ENCODE measurements around the gene ZSCAN9.

The ZSCAN9 gene

DNA sequence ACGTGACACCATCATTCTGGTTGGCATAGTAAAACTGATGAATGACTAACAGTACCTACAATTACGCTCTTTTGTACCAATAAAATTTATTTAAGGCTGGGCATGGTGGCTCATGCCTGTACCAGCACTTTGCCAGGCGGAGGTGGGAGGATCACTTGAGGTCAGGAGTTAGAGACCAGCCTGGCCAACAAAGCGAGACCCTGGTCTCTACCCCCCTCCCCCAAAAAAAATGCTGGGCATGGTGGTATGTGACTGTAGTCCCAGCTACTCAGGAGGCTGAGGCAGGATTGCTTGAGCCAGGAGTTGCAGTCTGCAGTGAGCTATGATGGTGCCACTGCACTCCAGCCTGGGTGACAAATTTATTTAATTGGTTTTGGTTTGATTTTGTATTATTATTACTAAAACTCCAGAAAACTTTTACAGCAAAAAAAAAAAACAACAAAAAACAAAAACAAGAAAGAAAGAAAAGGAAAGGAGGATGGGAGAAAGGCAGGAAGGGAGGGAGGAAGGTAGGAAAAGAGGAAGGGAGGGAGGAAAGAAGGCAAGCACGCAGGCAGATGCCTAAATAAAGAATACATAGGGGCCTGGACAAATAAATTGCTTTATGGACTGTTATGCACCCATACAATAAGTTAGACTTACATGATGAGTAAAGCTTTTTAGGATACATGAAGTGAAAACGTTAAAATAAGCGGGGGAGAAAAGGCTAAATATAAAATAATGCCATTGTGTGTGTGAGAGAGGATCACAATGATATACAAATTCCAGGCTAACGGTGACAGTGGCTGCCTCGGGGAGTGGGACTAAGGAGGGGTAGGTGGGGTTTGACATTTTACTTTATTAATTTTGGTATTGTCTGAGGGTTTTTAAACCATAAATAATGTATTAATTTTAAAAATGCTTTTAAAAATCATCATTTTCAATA lies 682 bp upstream of the ZSCAN9 start:
- H3K36me3 ChIP-seq (ENCODE audit: control insufficient read depth, insufficient read depth, low read length, severe bottlenecking): peaks cover 24% of the 10 kb centered on the region
- no peaks in the 10 kb centered on the region for H3K9me3 ChIP-seq (ENCODE audit: control insufficient read depth, low read length)
- peak overlapping the region; percentile 89 for H3K9ac ChIP-seq (ENCODE audit: low read length)
- H3K4me1 ChIP-seq (ENCODE audit: control insufficient read depth, insufficient read depth, low read length): peaks cover 15% of the 10 kb centered on the region
- H3K4me3 ChIP-seq (ENCODE audit: low read length): peak overlapping the region; percentile 94
- peaks cover 4% of the 10 kb centered on the region for H3K27me3 ChIP-seq (replicated peaks; ENCODE audit: control insufficient read depth, insufficient read depth, low read length)
- peak; percentile 14 for DNase-seq (ENCODE audit: low read depth)

DNA sequence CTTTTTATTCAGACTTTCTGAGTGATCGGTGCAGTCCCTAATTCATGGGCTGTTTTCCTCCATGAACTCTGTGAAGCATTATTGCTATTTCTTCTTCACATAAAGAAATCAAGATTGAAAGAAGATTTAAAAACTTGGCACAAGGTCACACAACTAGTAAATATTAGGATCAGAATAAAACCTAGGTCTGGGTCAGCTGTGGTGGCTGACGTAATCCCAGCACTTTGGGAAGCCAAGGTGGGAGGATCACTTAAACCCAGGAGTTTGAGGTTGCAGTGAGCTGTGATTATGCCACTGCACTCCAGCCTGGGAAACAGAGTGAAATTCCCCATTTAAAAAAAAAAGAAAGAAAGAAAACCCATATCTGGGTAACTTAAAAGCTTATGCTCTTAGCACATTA lies 1.4 kb downstream of the ZSCAN9 start:
- Histone ChIP-seq H3K9ac (ENCODE audit: low read length) (peak overlapping the region; percentile 89), H3K4me3 (ENCODE audit: low read length) (no peak overlapping the region), H3K4me1 (ENCODE audit: control insufficient read depth, insufficient read depth, low read length) (peaks cover 15% of the 10 kb centered on the region), H3K9me3 (ENCODE audit: control insufficient read depth, low read length) (no peaks in the 10 kb centered on the region), H3K36me3 (ENCODE audit: control insufficient read depth, insufficient read depth, low read length, severe bottlenecking) (peaks cover 37% of the 10 kb centered on the region), H3K27me3 (replicated peaks; ENCODE audit: control insufficient read depth, insufficient read depth, low read length) (peaks cover 4% of the 10 kb centered on the region)
- DNase-seq (ENCODE audit: low read depth): no peak

DNA sequence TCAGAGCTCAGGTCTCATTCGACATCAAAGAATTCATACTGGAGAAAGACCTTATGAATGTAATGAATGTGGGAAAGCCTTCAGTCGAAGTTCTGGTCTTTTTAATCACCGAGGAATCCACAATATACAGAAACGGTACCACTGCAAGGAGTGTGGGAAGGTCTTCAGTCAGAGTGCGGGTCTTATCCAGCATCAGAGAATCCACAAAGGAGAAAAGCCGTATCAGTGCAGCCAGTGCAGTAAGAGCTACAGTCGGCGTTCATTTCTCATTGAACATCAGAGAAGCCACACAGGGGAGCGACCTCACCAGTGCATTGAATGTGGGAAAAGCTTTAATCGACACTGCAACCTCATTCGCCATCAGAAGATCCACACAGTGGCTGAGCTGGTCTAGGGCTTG lies 7.7 kb downstream of the ZSCAN9 start:
- Histone ChIP-seq H3K9me3 (ENCODE audit: control insufficient read depth, low read length) (peaks cover 7% of the 10 kb centered on the region), H3K4me3 (ENCODE audit: low read length) (no peak overlapping the region), H3K9ac (ENCODE audit: low read length) (no peak overlapping the region), H3K27me3 (replicated peaks; ENCODE audit: control insufficient read depth, insufficient read depth, low read length) (no peaks in the 10 kb centered on the region), H3K36me3 (ENCODE audit: control insufficient read depth, insufficient read depth, low read length, severe bottlenecking) (peaks cover 54% of the 10 kb centered on the region), H3K4me1 (ENCODE audit: control insufficient read depth, insufficient read depth, low read length) (no peaks in the 10 kb centered on the region)
- DNase-seq (ENCODE audit: low read depth): no peak

DNA sequence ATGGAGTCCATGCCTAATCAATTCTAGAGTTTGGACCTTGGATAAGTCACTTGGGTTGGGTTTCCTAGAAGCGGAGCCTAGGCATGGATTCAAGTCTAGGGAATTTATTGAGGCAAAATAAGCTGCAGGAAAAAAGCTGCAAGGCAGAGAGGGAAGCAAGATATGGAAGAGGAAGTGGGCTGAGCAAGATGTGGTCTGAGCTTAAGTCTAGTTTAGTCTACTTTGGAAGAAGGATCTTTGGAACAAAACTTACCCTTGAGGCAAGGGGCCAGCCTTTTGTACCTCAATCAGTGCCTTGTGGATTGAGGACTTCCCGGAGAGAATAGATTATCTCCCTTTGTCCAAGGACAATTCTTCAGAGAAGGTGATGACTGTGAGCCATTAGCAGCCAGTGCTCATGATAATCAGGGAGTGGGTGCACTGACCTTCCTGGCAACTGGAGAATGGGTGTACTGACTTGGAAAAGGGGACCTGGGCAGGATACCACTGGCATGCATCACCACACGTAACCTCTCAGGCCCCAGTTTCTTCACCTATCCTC lies 10.9 kb downstream of the ZSCAN9 start:
- DNase-seq (ENCODE audit: low read depth): no peak
- no peak overlapping the region for H3K4me3 ChIP-seq (ENCODE audit: low read length)
- H3K9ac ChIP-seq (ENCODE audit: low read length): no peak overlapping the region

DNA sequence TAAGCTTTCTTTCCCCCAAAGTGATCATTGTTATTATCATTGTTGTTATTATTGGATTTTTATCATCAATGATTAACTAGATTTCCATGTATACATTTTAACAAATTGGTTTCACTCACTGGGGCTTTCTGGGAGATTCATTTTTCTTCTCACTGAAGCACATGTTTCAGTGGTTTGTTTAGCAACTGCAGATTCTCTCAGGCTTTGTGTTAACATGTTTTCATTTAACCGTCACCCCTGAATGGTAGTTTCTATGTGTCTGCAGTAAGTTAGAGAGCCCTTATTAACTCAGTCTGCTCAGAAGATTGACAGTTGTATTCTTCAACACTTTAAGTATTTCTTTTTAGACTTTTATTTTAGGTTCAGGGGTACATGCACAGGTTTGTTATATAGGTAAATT lies 14.6 kb downstream of the ZSCAN9 start:
- no peak overlapping the region for H3K9ac ChIP-seq (ENCODE audit: low read length)
- H3K27me3 ChIP-seq (replicated peaks; ENCODE audit: control insufficient read depth, insufficient read depth, low read length): no peaks in the 10 kb centered on the region
- no peak overlapping the region for H3K4me3 ChIP-seq (ENCODE audit: low read length)
- peaks cover 12% of the 10 kb centered on the region for H3K36me3 ChIP-seq (ENCODE audit: control insufficient read depth, insufficient read depth, low read length, severe bottlenecking)
- no peaks in the 10 kb centered on the region for H3K9me3 ChIP-seq (ENCODE audit: control insufficient read depth, low read length)
- H3K4me1 ChIP-seq (ENCODE audit: control insufficient read depth, insufficient read depth, low read length): no peaks in the 10 kb centered on the region
- no peak for DNase-seq (ENCODE audit: low read depth)

More for the DNA sequence above, 10.9 kb downstream of the ZSCAN9 start:
- Histone ChIP-seq H3K27me3 (replicated peaks; ENCODE audit: control insufficient read depth, insufficient read depth, low read length) (no peaks in the 10 kb centered on the region), H3K9me3 (ENCODE audit: control insufficient read depth, low read length) (peaks cover 7% of the 10 kb centered on the region), H3K4me1 (ENCODE audit: control insufficient read depth, insufficient read depth, low read length) (no peaks in the 10 kb centered on the region), H3K36me3 (ENCODE audit: control insufficient read depth, insufficient read depth, low read length, severe bottlenecking) (peaks cover 30% of the 10 kb centered on the region)

- DNase-seq (ENCODE audit: low read depth): no peak
- Histone ChIP-seq H3K9ac (ENCODE audit: low read length) (no peak overlapping the region), H3K27me3 (replicated peaks; ENCODE audit: control insufficient read depth, insufficient read depth, low read length) (no peaks in the 10 kb centered on the region), H3K9me3 (ENCODE audit: control insufficient read depth, low read length) (no peaks in the 10 kb centered on the region), H3K4me1 (ENCODE audit: control insufficient read depth, insufficient read depth, low read length) (no peaks in the 10 kb centered on the region), H3K36me3 (ENCODE audit: control insufficient read depth, insufficient read depth, low read length, severe bottlenecking) (peaks cover 20% of the 10 kb centered on the region), H3K4me3 (ENCODE audit: low read length) (no peak overlapping the region)
Measured at GRCh38 chr6:28240471-28240870, 15.4 kb downstream of the ZSCAN9 start.

- H3K36me3 ChIP-seq (ENCODE audit: control insufficient read depth, insufficient read depth, low read length, severe bottlenecking): peaks cover 41% of the 10 kb centered on the region
- no peak overlapping the region for H3K9ac ChIP-seq (ENCODE audit: low read length)
- no peak overlapping the region for H3K4me3 ChIP-seq (ENCODE audit: low read length)
- no peak for DNase-seq (ENCODE audit: low read depth)
- no peaks in the 10 kb centered on the region for H3K4me1 ChIP-seq (ENCODE audit: control insufficient read depth, insufficient read depth, low read length)
- no peaks in the 10 kb centered on the region for H3K27me3 ChIP-seq (replicated peaks; ENCODE audit: control insufficient read depth, insufficient read depth, low read length)
- no peaks in the 10 kb centered on the region for H3K9me3 ChIP-seq (ENCODE audit: control insufficient read depth, low read length)
Measured at GRCh38 chr6:28243946-28244345, 18.9 kb downstream of the ZSCAN9 start.

- Histone ChIP-seq H3K4me3 (ENCODE audit: low read length) (no peak overlapping the region), H3K4me1 (ENCODE audit: control insufficient read depth, insufficient read depth, low read length) (peaks cover under 1% of the 10 kb centered on the region), H3K9ac (ENCODE audit: low read length) (no peak overlapping the region), H3K9me3 (ENCODE audit: control insufficient read depth, low read length) (no peaks in the 10 kb centered on the region), H3K36me3 (ENCODE audit: control insufficient read depth, insufficient read depth, low read length, severe bottlenecking) (peaks cover 41% of the 10 kb centered on the region), H3K27me3 (replicated peaks; ENCODE audit: control insufficient read depth, insufficient read depth, low read length) (no peaks in the 10 kb centered on the region)
- no peak for DNase-seq (ENCODE audit: low read depth)
Measured at GRCh38 chr6:28245206-28245941, 20.3 kb downstream of the ZSCAN9 start.

- Histone ChIP-seq H3K9me3 (ENCODE audit: control insufficient read depth, low read length) (no peaks in the 10 kb centered on the region), H3K36me3 (ENCODE audit: control insufficient read depth, insufficient read depth, low read length, severe bottlenecking) (peaks cover 41% of the 10 kb centered on the region), H3K27me3 (replicated peaks; ENCODE audit: control insufficient read depth, insufficient read depth, low read length) (no peaks in the 10 kb centered on the region), H3K9ac (ENCODE audit: low read length) (no peak overlapping the region), H3K4me3 (ENCODE audit: low read length) (no peak overlapping the region), H3K4me1 (ENCODE audit: control insufficient read depth, insufficient read depth, low read length) (peaks cover 24% of the 10 kb centered on the region)
- DNase-seq (ENCODE audit: low read depth): peak; percentile 62
Measured at GRCh38 chr6:28248916-28249315, 23.8 kb downstream of the ZSCAN9 start.

GRCh38 chr6:28250747-28251146 lies 25.7 kb downstream of the ZSCAN9 start:
- no peak for DNase-seq (ENCODE audit: low read depth)
- H3K9ac ChIP-seq (ENCODE audit: low read length): no peak overlapping the region
- H3K36me3 ChIP-seq (ENCODE audit: control insufficient read depth, insufficient read depth, low read length, severe bottlenecking): peaks cover 26% of the 10 kb centered on the region
- H3K4me1 ChIP-seq (ENCODE audit: control insufficient read depth, insufficient read depth, low read length): peaks cover 24% of the 10 kb centered on the region
- H3K4me3 ChIP-seq (ENCODE audit: low read length): peak overlapping the region; percentile 98
- H3K9me3 ChIP-seq (ENCODE audit: control insufficient read depth, low read length): no peaks in the 10 kb centered on the region
- no peaks in the 10 kb centered on the region for H3K27me3 ChIP-seq (replicated peaks; ENCODE audit: control insufficient read depth, insufficient read depth, low read length)

- peak overlapping the region; percentile 91 for H3K9ac ChIP-seq (ENCODE audit: low read length)
- H3K9me3 ChIP-seq (ENCODE audit: control insufficient read depth, low read length): no peaks in the 10 kb centered on the region
- H3K27me3 ChIP-seq (replicated peaks; ENCODE audit: control insufficient read depth, insufficient read depth, low read length): no peaks in the 10 kb centered on the region
- H3K4me1 ChIP-seq (ENCODE audit: control insufficient read depth, insufficient read depth, low read length): peaks cover 24% of the 10 kb centered on the region
- DNase-seq (ENCODE audit: low read depth): peak; percentile 48
- peak overlapping the region; percentile 98 for H3K4me3 ChIP-seq (ENCODE audit: low read length)
- peaks cover 17% of the 10 kb centered on the region for H3K36me3 ChIP-seq (ENCODE audit: control insufficient read depth, insufficient read depth, low read length, severe bottlenecking)
Measured at GRCh38 chr6:28251661-28252008, 26.6 kb downstream of the ZSCAN9 start.

Data from adipocyte (in vitro differentiated cells).